Activated CD4-positive, alpha-beta memory T cell treated with anti-CD3 and anti-CD28 coated beads for 36 hours (primary cell): ENCODE results near the gene FHDC1. TPM values are rescaled to one million over a fixed set of nuclear protein-coding genes. Genes with fewer than 3 reads are reported as not detected.

ENCODE experiments used
- CTCF ChIA-PET: fragments of 350-600 bp; sonication (Branson Sonifier 250); formaldehyde crosslinking; loops from one replicate; lab custom pipeline; 2021; ENCODE audit warnings: antibody characterized with exemption, inconsistent platforms; lab: Charles Lee
- POLR2A ChIA-PET: fragments of 350-600 bp; sonication (Branson Sonifier 250); formaldehyde crosslinking; loops from one replicate; lab custom pipeline; 2021; ENCODE audit warnings: antibody characterized with exemption; lab: Charles Lee
- DNase-seq: peaks from one replicate; pipeline ENCODE4 v3.0.0-alpha.2; 2020
- H3K27ac Mint-ChIP-seq: one replicate; pipeline ENCODE4 v1.8.0; 2021; ENCODE audit warnings: mixed read lengths
- H3K27me3 Mint-ChIP-seq: one replicate; pipeline ENCODE4 v1.8.0; 2021; ENCODE audit warnings: mixed read lengths
- H3K36me3 Mint-ChIP-seq: one replicate; pipeline ENCODE4 v1.8.0; 2021; ENCODE audit warnings: mixed read lengths
- H3K4me1 Mint-ChIP-seq: one replicate; pipeline ENCODE4 v1.8.0; 2021; ENCODE audit warnings: low read depth, mixed read lengths
- H3K4me3 Mint-ChIP-seq: one replicate; pipeline ENCODE4 v1.8.0; 2021; ENCODE audit warnings: mild to moderate bottlenecking, mixed read lengths
- H3K9me3 Mint-ChIP-seq: one replicate; pipeline ENCODE4 v1.8.0; 2021; ENCODE audit warnings: mixed read lengths
- intact Hi-C: fragments of 100-400 bp; cut with micrococcal nuclease; formaldehyde crosslinking; loops from one replicate; pipeline ENCODE4 v1.15.1; 2023
- total RNA-seq, 2 experiments: library from RNA; stranded (reverse); gene quantifications; one replicate each; pipeline ENCODE4 v1.2.3, GENCODE V29; 2021

Gene FHDC1
- total RNA-seq, 2 experiments from 2014 or later = 0.07 TPM

DNA sequence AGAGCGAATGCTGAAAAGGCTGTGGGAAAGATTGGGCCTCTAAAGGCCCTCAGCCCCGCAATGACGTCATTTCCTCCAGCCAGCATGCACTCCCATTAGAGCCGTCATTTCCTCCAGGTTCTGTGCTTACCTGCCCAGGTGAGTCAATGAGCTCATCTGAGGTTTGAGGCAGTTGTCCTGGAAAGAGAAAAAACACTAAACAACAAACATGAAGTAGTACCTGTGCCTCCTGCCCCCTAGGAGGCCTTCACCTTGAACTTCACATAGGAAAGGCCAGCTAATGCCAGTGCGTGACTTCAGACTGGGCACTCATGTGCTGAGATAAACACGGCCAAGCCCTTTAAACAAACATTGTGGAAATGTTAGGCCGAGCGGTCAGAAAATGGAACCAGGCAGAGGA is 55.9 kb downstream of the FHDC1 start:
- Mint-ChIP-seq H3K4me1 (no peaks in the 10 kb centered on the region), H3K9me3 (no peaks in the 10 kb centered on the region), H3K27me3 (peaks cover 7% of the 10 kb centered on the region), H3K4me3 (no peak overlapping the region), H3K27ac (no peak overlapping the region), H3K36me3 (no peaks in the 10 kb centered on the region)
- POLR2A ChIA-PET = no interaction called here
- intact Hi-C loops = no loop called here
- no peak for DNase-seq
- CTCF ChIA-PET = no interaction called here

DNA sequence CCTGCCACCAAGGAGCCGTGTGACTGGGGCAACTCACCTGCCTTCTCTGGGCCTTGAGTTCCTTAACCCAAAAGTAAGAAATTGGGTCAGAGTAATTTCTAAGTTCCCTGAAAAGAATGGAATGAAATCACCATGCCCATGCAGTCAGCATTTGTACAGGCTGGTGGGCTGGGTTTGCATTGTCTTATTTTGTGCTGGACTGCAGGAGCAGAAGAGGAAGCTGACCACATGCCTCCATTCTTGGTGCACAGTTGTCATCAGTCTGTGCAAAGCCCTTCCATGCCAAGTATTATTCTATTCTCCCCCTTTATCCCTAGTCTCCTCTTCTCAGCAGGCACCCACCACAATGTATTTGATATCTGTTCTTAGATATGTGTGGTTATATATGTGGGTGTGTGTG is 56.3 kb downstream of the FHDC1 start:
- POLR2A ChIA-PET = no interaction called here
- H3K4me3 Mint-ChIP-seq = no peak overlapping the region
- no peaks in the 10 kb centered on the region for H3K9me3 Mint-ChIP-seq
- no peak overlapping the region for H3K27ac Mint-ChIP-seq
- intact Hi-C loops = no loop called here
- no peaks in the 10 kb centered on the region for H3K4me1 Mint-ChIP-seq
- H3K27me3 Mint-ChIP-seq = peaks cover 8% of the 10 kb centered on the region
- no peak for DNase-seq
- no peaks in the 10 kb centered on the region for H3K36me3 Mint-ChIP-seq
- CTCF ChIA-PET = no interaction called here

DNA sequence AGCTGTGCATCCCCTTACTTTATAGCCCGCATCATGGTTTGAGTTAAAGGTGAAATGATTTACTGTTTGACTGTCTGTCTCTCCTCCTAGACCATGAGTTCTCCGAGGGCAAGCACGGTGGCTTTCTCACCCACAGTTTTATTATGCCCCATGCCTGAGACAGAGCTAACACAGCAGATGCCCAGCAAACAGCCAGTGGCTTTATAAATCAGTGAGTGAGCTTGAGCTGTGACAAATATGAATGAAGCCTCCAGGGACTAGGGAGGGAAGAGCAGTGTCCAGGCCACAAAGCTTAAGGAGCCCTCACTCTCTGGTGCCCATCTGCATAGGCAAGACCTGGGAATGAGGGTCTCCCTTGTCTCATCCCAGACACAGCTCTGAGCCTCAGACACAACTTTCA is 57.9 kb downstream of the FHDC1 start:
- intact Hi-C loops = no loop called here
- Mint-ChIP-seq H3K27me3 (peaks cover 11% of the 10 kb centered on the region), H3K9me3 (no peaks in the 10 kb centered on the region), H3K4me1 (no peaks in the 10 kb centered on the region), H3K27ac (no peak overlapping the region), H3K36me3 (no peaks in the 10 kb centered on the region), H3K4me3 (no peak overlapping the region)
- ChIA-PET POLR2A (no interaction called here), CTCF (no interaction called here)
- DNase-seq = no peak

DNA sequence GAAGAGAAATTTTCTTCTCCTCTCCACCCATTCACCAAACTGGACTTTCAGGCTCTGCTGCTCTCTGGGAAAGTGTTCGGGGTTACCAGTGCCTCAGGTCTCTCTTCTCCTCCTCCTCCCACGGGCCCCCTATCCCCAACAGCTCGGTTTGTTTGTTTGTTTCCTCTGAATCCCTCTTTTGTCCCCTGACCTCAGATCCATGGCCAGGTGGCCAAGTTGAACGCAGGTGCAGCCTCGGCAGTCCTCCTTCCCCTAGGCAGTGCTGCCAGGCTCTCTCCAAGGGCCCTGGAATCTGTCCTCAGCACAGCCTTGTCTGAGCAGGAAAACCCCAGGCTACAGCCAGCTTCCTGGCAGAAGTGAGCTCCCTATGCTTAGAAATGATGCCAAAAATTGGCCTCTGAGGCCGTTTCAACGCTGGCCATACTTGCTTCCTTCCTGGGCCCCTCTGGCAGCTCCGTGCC is 60.0 kb downstream of the FHDC1 start:
- intact Hi-C loops = no loop called here
- no peak for DNase-seq
- Mint-ChIP-seq H3K4me3 (no peak overlapping the region), H3K4me1 (no peaks in the 10 kb centered on the region), H3K27ac (no peak overlapping the region), H3K9me3 (no peaks in the 10 kb centered on the region), H3K27me3 (peaks cover 12% of the 10 kb centered on the region), H3K36me3 (no peaks in the 10 kb centered on the region)
- ChIA-PET POLR2A (no interaction called here), CTCF (no interaction called here)

DNA sequence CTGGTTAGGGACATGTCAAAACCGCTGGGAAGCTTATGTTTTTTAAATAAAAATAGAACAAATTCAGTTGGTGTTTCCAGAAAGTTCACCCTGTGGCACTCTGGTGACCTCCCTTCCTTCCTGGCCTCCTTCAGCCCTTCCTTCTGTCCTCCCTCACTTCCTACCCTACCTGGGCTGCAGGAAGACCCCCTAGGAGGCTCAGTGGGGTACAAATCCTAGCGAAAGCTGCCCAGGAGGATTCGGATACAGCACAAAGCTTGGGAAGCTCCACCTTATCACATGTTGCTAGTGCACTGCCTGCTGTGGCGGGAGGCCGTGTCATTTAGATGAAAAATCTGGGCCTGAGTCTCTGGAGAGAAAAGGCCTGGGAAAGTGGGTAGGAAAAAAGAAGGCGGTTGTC is 60.5 kb downstream of the FHDC1 start:
- ChIA-PET POLR2A (no interaction called here), CTCF (no interaction called here)
- no peaks in the 10 kb centered on the region for H3K4me1 Mint-ChIP-seq
- no peaks in the 10 kb centered on the region for H3K9me3 Mint-ChIP-seq
- H3K27me3 Mint-ChIP-seq = peaks cover 12% of the 10 kb centered on the region
- intact Hi-C loops = no loop called here
- no peaks in the 10 kb centered on the region for H3K36me3 Mint-ChIP-seq
- no peak overlapping the region for H3K4me3 Mint-ChIP-seq
- H3K27ac Mint-ChIP-seq = no peak overlapping the region
- DNase-seq = no peak

DNA sequence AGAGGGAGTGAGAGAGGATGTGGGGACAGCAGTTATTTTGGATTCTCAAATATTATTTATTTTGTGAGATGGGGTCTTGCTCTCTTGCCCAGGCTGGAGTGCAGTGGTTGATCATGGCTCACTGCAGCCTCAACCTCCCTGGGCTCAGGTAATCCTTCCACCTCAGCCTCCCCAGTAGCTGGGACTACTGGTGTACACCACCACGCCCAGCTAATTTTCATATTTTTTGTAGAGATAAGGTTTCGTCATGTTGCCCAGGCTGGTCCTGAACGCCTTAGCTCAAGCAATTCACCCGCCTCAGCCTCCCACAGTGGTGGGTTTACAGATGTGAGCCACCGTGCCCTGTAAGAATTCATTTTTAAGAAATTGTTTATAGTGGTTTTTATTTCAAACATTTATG is 61.2 kb downstream of the FHDC1 start:
- Mint-ChIP-seq H3K27me3 (peaks cover 12% of the 10 kb centered on the region), H3K27ac (no peak overlapping the region), H3K9me3 (no peaks in the 10 kb centered on the region), H3K4me1 (no peaks in the 10 kb centered on the region), H3K36me3 (no peaks in the 10 kb centered on the region), H3K4me3 (no peak overlapping the region)
- no peak for DNase-seq
- intact Hi-C loops = no loop called here
- POLR2A ChIA-PET = no interaction called here
- CTCF ChIA-PET = no interaction called here

DNA sequence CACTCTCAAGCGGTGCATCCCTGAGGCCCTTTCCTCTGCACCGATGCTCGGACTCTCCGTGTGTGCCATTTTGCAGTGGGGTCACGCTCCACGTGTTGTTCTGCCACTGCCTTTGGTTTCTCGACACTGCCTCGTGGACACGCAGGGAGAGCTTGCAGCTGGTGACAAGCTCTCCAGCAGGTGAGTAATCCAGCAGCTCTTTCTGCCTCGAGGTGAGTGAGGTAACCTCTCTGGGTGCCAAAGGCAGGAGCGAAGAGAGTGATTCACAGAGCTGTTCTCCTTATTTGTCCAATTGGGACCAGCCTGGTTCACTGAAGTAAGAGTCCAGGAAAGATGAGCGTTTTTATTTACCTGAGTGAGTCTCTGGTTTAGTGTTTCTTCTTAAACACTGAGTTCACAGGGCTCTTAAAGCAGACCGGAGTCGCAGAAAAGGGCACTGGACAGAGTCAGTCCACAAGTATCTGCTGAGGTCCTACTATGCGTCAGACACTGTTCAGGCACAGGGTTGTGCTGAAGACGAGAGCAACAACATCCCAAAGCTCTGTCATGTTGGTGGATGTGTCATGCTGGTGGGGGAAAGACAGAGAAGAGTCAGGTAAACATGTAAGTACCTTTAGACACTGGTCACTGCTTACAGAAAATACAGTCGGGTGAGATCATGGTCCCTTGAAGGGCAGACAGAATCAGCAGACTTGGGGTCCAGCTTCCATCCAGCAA is 61.8 kb downstream of the FHDC1 start:
- no peaks in the 10 kb centered on the region for H3K4me1 Mint-ChIP-seq
- ChIA-PET POLR2A (no interaction called here), CTCF (interaction anchor here (1.3 kb wide), 1 partner anchor 9 kb away, joined by 3 read pairs; no protein-coding TSS in a partner anchor)
- H3K4me3 Mint-ChIP-seq = no peak overlapping the region
- intact Hi-C loops = no loop called here
- DNase-seq = no peak
- H3K27ac Mint-ChIP-seq = no peak overlapping the region
- H3K9me3 Mint-ChIP-seq = no peaks in the 10 kb centered on the region
- peaks cover 12% of the 10 kb centered on the region for H3K27me3 Mint-ChIP-seq
- no peaks in the 10 kb centered on the region for H3K36me3 Mint-ChIP-seq

DNA sequence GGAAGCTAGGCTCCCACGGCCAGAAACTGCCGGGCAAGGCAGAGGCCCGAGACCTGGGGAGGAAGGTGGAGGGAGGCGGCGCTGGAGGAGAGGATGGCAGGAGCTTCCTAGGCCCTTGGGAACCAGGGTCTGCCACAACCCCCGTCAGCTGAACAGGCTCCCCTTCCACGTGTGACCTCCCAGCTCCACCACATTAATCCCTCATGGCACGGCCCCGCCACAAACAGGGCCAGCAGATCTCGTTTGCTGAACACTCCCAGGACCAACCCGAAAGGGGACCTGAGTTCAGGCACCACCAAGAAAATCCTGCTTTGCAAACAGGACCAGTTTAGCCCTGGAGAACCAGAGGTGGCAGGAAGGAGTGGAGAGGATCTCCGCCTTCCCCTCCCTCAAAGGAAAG is 62.7 kb downstream of the FHDC1 start:
- POLR2A ChIA-PET = no interaction called here
- no peak for DNase-seq
- H3K4me3 Mint-ChIP-seq = no peak overlapping the region
- H3K27me3 Mint-ChIP-seq = peaks cover 12% of the 10 kb centered on the region
- intact Hi-C loops = no loop called here
- no peaks in the 10 kb centered on the region for H3K4me1 Mint-ChIP-seq
- no peaks in the 10 kb centered on the region for H3K9me3 Mint-ChIP-seq
- H3K36me3 Mint-ChIP-seq = no peaks in the 10 kb centered on the region
- H3K27ac Mint-ChIP-seq = no peak overlapping the region
- CTCF ChIA-PET = interaction anchor here (1.3 kb wide), 1 partner anchor 9 kb away, joined by 3 read pairs; no protein-coding TSS in a partner anchor

DNA sequence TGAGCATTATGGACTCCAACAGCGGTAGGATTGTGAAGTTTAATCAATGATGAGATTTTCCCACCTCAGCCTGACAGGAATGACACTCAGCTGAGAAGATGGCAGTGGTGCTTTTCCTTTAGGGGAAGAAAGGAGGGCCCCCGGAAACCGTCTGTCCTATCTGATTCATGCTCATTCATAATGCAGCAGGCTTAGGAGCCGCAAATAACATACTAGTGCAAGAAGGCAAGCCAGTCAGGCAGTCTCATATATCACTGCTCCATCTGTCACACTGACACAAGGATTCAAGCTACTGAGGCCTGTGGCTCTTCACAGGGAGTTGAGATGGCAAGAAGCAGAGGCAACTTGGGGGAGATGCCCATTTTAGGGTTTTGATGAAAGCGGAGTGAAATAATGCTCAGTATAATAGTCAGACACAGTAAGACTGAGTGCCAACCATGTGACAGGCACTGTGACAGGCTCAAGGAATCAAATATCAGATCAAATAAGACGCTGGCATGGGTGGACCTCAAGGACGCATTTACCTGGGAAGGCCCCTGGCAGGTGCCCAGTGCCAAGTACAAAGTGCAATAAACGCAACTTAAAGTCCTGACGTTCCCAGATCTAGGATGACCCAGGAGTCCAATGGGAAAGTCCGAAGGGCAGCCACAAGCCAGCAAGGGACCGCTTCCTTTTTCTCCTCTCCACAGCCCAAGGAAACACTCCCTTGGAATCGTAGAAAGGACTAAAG is 63.4 kb downstream of the FHDC1 start:
- intact Hi-C loops = no loop called here
- Mint-ChIP-seq H3K27ac (no peak overlapping the region), H3K27me3 (peaks cover 12% of the 10 kb centered on the region), H3K9me3 (no peaks in the 10 kb centered on the region), H3K4me1 (no peaks in the 10 kb centered on the region), H3K36me3 (no peaks in the 10 kb centered on the region), H3K4me3 (no peak overlapping the region)
- ChIA-PET CTCF (no interaction called here), POLR2A (no interaction called here)
- no peak for DNase-seq

DNA sequence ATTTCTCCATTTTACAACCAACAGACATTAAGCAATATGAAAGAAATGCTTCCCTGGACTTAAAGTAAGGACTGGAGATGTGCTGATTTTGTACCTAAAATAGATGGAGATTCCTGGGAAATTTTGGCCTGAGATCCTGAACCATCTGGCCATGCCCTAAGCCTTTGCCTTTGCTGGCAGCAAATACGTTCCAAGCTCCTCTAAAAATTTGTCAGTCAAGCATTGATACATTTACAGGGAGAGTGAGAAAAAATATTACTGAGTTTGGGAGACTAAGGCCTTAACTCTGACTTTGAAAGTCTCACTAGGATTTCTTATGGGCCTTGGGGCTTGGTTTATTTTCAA is 63.9 kb downstream of the FHDC1 start:
- DNase-seq = no peak
- H3K27ac Mint-ChIP-seq = no peak overlapping the region
- no peaks in the 10 kb centered on the region for H3K4me1 Mint-ChIP-seq
- intact Hi-C loops = no loop called here
- H3K9me3 Mint-ChIP-seq = no peaks in the 10 kb centered on the region
- H3K4me3 Mint-ChIP-seq = no peak overlapping the region
- CTCF ChIA-PET = no interaction called here
- H3K36me3 Mint-ChIP-seq = no peaks in the 10 kb centered on the region
- POLR2A ChIA-PET = no interaction called here
- H3K27me3 Mint-ChIP-seq = peaks cover 13% of the 10 kb centered on the region

DNA sequence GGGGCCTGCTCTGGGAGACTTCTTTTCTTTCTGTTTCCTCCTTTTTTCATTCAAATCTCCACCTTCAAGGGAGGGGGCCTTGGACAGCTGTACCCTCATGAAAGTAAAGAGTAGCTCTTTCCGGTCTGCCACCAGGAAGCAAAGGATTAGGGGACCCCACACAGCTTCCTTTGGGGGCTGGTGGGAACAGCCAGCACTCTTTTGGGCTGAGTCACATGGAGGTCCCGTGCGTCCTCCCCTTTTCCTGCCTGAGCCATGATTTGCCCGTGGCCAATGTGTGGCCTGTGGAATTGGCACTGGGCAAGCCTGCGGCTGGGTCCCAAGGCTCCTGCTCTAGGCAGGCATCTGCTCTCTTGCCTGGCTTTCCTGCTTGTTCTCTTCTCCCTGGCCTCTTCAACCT is 65.5 kb downstream of the FHDC1 start:
- CTCF ChIA-PET = interaction anchor here (1.0 kb wide), 1 partner anchor 500 kb away, joined by 3 read pairs; no protein-coding TSS in a partner anchor
- peaks cover 9% of the 10 kb centered on the region for H3K27me3 Mint-ChIP-seq
- no peaks in the 10 kb centered on the region for H3K9me3 Mint-ChIP-seq

DNA sequence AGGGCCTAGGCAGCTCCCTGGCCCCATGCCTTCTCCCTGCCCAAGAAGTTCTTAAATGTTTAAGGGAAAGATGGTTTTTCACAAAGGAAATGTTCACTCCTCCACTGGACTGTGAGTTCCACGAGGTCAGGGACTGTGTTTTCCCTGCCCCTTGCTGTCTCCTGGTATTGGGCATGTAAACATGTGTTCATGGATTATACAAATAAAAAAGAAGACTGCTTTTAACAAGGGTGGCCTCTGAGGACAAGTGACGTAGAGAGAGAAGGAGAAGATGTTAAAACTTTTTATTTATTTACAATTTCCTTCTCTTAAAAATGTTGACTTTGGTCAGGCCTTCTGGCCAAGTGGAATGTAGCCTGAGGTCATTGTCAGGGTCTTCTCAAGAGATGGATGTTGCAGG is 66.0 kb downstream of the FHDC1 start:
- POLR2A ChIA-PET = no interaction called here
- CTCF ChIA-PET = interaction anchor here (1.0 kb wide), 1 partner anchor 501 kb away, joined by 3 read pairs; no protein-coding TSS in a partner anchor
- H3K27me3 Mint-ChIP-seq = peaks cover 5% of the 10 kb centered on the region
- H3K4me1 Mint-ChIP-seq = no peaks in the 10 kb centered on the region
- no peak for DNase-seq
- H3K27ac Mint-ChIP-seq = no peak overlapping the region
- intact Hi-C loops = no loop called here
- no peaks in the 10 kb centered on the region for H3K36me3 Mint-ChIP-seq
- no peak overlapping the region for H3K4me3 Mint-ChIP-seq
- no peaks in the 10 kb centered on the region for H3K9me3 Mint-ChIP-seq

More for the DNA sequence above, 65.5 kb downstream of the FHDC1 start:
- Mint-ChIP-seq H3K4me3 (no peak overlapping the region), H3K4me1 (no peaks in the 10 kb centered on the region), H3K27ac (no peak overlapping the region), H3K36me3 (no peaks in the 10 kb centered on the region)
- intact Hi-C loops = no loop called here
- DNase-seq = no peak
- POLR2A ChIA-PET = no interaction called here
